ENCODE results near the gene DNAJB6.

DNA sequence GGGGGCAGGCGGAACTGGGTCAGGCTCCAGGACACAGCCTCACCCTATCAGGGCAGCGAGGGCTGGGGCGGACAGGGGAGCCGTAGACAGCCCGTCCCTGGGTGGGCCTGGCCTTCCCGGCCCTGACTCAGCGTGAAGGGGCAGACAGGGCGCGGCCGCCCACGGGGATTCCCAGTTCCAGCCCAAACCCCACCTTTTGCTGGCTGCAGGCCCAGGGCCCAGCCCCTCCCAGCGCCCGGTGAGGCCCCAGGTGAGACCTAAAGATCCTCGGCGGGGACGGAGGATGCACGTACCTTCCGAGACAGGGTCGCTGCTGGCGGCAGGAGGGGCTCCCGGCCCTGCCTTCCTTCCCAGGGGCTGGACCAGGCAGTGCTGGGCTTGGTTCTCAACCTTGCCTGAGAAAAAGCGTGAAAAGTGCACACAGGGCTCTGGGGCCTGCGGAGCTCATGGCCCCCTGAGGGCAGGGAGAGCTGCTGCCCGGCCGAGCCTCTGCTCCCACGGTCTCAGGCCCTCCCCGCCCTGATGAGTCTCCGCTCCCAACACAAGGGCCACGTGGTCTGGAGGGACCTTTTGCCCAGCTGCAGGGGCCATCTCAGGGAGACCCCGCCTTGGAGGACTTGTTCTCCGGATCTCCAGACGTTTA, 43.9 kb upstream of the DNAJB6 start:
- TF ChIP-seq EP300 (IDR thresholded peaks at IDR 0.05) (no peak), POLR2AphosphoS5 (IDR thresholded peaks at IDR 0.05) (peak in 1 of 3 donors; percentile 21), POLR2A (IDR thresholded peaks at IDR 0.05) (peak in 1 of 2 donors; percentile 19)
- TF ChIP-seq, protein P1, sequence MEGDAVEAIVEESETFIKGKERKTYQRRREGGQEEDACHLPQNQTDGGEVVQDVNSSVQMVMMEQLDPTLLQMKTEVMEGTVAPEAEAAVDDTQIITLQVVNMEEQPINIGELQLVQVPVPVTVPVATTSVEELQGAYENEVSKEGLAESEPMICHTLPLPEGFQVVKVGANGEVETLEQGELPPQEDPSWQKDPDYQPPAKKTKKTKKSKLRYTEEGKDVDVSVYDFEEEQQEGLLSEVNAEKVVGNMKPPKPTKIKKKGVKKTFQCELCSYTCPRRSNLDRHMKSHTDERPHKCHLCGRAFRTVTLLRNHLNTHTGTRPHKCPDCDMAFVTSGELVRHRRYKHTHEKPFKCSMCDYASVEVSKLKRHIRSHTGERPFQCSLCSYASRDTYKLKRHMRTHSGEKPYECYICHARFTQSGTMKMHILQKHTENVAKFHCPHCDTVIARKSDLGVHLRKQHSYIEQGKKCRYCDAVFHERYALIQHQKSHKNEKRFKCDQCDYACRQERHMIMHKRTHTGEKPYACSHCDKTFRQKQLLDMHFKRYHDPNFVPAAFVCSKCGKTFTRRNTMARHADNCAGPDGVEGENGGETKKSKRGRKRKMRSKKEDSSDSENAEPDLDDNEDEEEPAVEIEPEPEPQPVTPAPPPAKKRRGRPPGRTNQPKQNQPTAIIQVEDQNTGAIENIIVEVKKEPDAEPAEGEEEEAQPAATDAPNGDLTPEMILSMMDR (IDR thresholded peaks at IDR 0.05), result no peak

Measured in suprapubic skin (tissue), 4 donors.